SU-DHL-6 (cell line): ENCODE results near the gene HSH2D.

Source experiments
- H2AFZ ChIP-seq: fragments of 200-600 bp; sonication (generic); 2 replicates; pipeline ENCODE4 v1.6.1; 2014; ENCODE audit warnings: low read depth, mild to moderate bottlenecking, moderate library complexity, mixed read lengths, antibody characterized with exemption, low read length; ENCODE audit not compliant: severe bottlenecking
- H3F3A ChIP-seq: fragments of 200-600 bp; shearing (Covaris generic); 2 replicates; pipeline ENCODE4 v1.6.0; 2016; ENCODE audit warnings: antibody characterized with exemption, mild to moderate bottlenecking; ENCODE audit not compliant: insufficient read depth
- H3K27ac ChIP-seq: fragments of 200-600 bp; sonication (generic); 2 replicates; pipeline ENCODE4 v1.5.1; 2016; ENCODE audit warnings: low read depth, mild to moderate bottlenecking, low read length, moderate library complexity, mixed read lengths
- H3K27me3 ChIP-seq: fragments of 200-600 bp; sonication (generic), shearing (Covaris generic); 2 replicates; pipeline ENCODE4 v1.6.0; 2014; ENCODE audit warnings: mild to moderate bottlenecking, low read length
- H3K36me3 ChIP-seq: fragments of 200-600 bp; sonication (generic); 2 replicates; pipeline ENCODE4 v1.6.1; 2014; ENCODE audit warnings: mild to moderate bottlenecking, low read length, mixed read lengths
- H3K4me2 ChIP-seq: fragments of 300-600, 200-600 bp; shearing (Covaris generic), sonication (generic); 2 replicates; pipeline ENCODE4 v1.6.0; 2014; ENCODE audit warnings: low read length, low read depth, mild to moderate bottlenecking; ENCODE audit not compliant: poor library complexity, severe bottlenecking
- H3K4me3 ChIP-seq: fragments of 200-600 bp; sonication (generic); 2 replicates; pipeline ENCODE4 v1.5.1; 2014; ENCODE audit warnings: antibody characterized with exemption, low read length, mild to moderate bottlenecking, mixed read lengths; ENCODE audit not compliant: insufficient read depth, poor library complexity, severe bottlenecking
- H3K79me2 ChIP-seq: fragments of 200-600 bp; sonication (generic); 2 replicates; pipeline ENCODE4 v1.6.1; 2014; ENCODE audit warnings: mild to moderate bottlenecking, low read length, moderate library complexity; ENCODE audit not compliant: insufficient read depth
- H3K9ac ChIP-seq: fragments of 200-600 bp; sonication (generic); 2 replicates; pipeline ENCODE4 v1.7.0; 2014; ENCODE audit warnings: mild to moderate bottlenecking, low read length
- H3K9me2 ChIP-seq: fragments of 200-600 bp; sonication (generic); replicated peaks from 2 replicates; pipeline ENCODE4 v1.6.1; 2014; ENCODE audit warnings: low read length; ENCODE audit not compliant: insufficient read depth
- H3K9me3 ChIP-seq: fragments of 200-600 bp; sonication (generic); 2 replicates; pipeline ENCODE4 v1.6.1; 2014; ENCODE audit warnings: low read length, mixed read lengths; ENCODE audit not compliant: insufficient read depth
- H4K20me1 ChIP-seq: fragments of 200-600 bp; sonication (generic); 2 replicates; pipeline ENCODE4 v1.6.1; 2014; ENCODE audit warnings: low read depth, mild to moderate bottlenecking, antibody characterized with exemption, low read length, moderate library complexity, mixed read lengths
- EZH2phosphoT487 ChIP-seq: fragments of 200-600 bp; sonication (generic), shearing (Covaris generic); conservative IDR thresholded peaks from 2 replicates; pipeline ENCODE4 v1.6.1; 2018; ENCODE audit warnings: mild to moderate bottlenecking, antibody characterized with exemption, low read length, moderate library complexity, mixed read lengths
- TF ChIP-seq, protein P1 (sequence below): fragments of 200-600 bp; sonication (generic); IDR thresholded peaks from one replicate; pipeline ENCODE4 v1.5.1; 2017; ENCODE audit warnings: antibody characterized with exemption, mild to moderate bottlenecking, low read length, moderate library complexity; ENCODE audit not compliant: insufficient read depth, poor library complexity, severe bottlenecking

The HSH2D gene

DNA sequence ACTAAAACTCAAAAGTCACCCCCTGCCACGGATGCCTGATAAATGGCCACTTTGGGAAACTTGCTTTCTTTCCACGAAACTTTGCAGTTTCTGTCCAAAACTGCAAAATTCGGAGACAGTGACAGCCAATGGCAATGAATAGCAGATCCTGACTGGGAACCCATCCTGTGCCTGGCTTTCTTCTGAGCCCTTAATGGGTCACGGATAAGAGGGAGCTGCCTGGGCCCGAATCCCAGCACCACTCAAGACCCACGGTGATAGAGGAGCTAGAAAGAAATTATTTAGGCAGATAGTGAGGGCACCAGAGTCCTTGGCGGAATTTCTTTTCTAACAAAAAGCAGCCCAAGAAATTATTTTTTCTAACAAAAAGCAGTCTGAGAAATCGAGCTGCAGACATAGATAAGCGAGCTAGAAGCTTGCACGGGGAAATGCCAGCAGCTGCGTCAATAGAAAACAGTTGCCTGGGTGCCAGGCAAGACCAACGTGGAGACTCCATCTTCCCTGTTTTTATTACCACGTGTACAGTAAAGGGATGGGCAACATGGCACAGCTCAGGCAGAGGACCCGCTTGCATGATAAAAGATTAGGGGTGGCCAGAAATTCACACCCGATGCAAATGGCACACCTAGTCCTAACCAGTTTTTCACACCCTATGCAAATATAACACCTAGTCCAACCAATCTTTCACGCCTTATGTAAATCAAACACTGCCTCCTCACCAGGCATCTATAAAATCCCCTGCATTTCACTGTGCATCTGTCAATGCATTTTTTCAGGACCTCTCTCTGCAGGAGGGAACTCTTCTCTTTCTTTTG is 7.1 kb upstream of the HSH2D start:
- H3K36me3 ChIP-seq, result peaks cover 7% of the 10 kb centered on the region
- no peaks in the 10 kb centered on the region; the same call in 1 of the 2 replicates for H4K20me1 ChIP-seq
- no peak overlapping the region for H3K9ac ChIP-seq
- H3K9me3 ChIP-seq, result no peaks in the 10 kb centered on the region
- no peak overlapping the region for H3K4me2 ChIP-seq
- no peak overlapping the region for H2AFZ ChIP-seq
- no peaks in the 10 kb centered on the region for H3K27me3 ChIP-seq
- TF ChIP-seq, protein P1, sequence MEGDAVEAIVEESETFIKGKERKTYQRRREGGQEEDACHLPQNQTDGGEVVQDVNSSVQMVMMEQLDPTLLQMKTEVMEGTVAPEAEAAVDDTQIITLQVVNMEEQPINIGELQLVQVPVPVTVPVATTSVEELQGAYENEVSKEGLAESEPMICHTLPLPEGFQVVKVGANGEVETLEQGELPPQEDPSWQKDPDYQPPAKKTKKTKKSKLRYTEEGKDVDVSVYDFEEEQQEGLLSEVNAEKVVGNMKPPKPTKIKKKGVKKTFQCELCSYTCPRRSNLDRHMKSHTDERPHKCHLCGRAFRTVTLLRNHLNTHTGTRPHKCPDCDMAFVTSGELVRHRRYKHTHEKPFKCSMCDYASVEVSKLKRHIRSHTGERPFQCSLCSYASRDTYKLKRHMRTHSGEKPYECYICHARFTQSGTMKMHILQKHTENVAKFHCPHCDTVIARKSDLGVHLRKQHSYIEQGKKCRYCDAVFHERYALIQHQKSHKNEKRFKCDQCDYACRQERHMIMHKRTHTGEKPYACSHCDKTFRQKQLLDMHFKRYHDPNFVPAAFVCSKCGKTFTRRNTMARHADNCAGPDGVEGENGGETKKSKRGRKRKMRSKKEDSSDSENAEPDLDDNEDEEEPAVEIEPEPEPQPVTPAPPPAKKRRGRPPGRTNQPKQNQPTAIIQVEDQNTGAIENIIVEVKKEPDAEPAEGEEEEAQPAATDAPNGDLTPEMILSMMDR, result no peak
- no peak for TF ChIP-seq EZH2phosphoT487
- no peaks in the 10 kb centered on the region for H3K79me2 ChIP-seq
- H3K4me3 ChIP-seq, result no peak overlapping the region
- H3K27ac ChIP-seq, result no peak overlapping the region
- peaks cover 15% of the 10 kb centered on the region for H3F3A ChIP-seq
- no peaks in the 10 kb centered on the region for H3K9me2 ChIP-seq

DNA sequence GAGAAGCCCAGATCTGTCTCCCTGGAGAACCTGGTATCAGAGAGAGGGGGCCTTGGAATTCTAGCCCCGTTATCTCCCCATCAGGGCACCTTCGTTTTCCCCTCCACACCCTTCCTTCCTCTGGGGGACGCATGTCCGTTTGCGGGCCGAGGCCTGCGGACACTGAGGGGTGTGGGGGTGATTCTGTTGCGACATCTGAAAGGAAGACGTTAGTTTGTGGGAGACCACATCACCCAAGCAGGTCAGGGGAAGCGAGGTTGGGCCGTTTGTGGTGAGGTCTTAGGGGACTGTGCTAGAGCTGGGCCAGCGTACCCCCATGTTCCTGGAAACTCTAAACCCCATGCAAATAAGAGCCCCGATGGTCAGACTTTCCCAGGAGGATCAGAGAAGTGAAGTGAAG is 3.7 kb upstream of the HSH2D start:
- no peak overlapping the region for H3K9ac ChIP-seq
- no peak overlapping the region for H2AFZ ChIP-seq
- TF ChIP-seq, protein P1, result no peak
- no peak for TF ChIP-seq EZH2phosphoT487
- no peaks in the 10 kb centered on the region for H3K27me3 ChIP-seq
- no peaks in the 10 kb centered on the region for H3K36me3 ChIP-seq
- H3F3A ChIP-seq, result peaks cover 43% of the 10 kb centered on the region
- H3K79me2 ChIP-seq, result peaks cover 11% of the 10 kb centered on the region
- no peak overlapping the region for H3K4me3 ChIP-seq
- H3K9me3 ChIP-seq, result no peaks in the 10 kb centered on the region
- H3K27ac ChIP-seq, result no peak overlapping the region
- H4K20me1 ChIP-seq, result no peaks in the 10 kb centered on the region
- H3K9me2 ChIP-seq, result no peaks in the 10 kb centered on the region
- H3K4me2 ChIP-seq, result no peak overlapping the region

DNA sequence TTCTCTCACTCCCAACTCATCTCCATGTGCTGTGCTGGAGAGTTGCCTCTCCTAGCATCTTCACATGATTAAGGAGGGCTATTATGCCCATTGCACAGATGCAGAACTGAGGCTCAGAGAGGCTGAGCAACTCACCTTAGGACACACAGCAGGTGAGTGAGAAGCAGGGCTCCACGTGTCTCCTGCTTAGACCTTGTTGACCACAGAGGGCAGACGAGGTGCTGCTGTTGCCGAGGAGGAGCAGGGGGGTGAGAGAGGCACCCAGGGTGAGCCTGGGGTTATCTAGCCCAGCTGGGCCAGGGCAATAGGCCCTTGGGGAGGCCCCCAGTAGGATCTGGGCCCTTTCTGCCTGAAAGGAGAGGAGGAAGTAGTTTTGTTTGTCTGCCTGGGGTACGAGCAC is 2.4 kb upstream of the HSH2D start:
- Histone ChIP-seq H4K20me1 (no peaks in the 10 kb centered on the region), H3K4me3 (no peak overlapping the region), H3K4me2 (peak overlapping the region; percentile 21), H3F3A (peaks cover 49% of the 10 kb centered on the region), H2AFZ (no peak overlapping the region), H3K27ac (peak overlapping the region; percentile 94), H3K27me3 (no peaks in the 10 kb centered on the region), H3K36me3 (no peaks in the 10 kb centered on the region), H3K9me2 (no peaks in the 10 kb centered on the region), H3K9me3 (no peaks in the 10 kb centered on the region), H3K9ac (no peak overlapping the region), H3K79me2 (peaks cover 22% of the 10 kb centered on the region)
- TF ChIP-seq, protein P1, result no peak
- no peak for TF ChIP-seq EZH2phosphoT487
